Measurements from ENCODE around the gene HRAS.

Gene HRAS

DNA sequence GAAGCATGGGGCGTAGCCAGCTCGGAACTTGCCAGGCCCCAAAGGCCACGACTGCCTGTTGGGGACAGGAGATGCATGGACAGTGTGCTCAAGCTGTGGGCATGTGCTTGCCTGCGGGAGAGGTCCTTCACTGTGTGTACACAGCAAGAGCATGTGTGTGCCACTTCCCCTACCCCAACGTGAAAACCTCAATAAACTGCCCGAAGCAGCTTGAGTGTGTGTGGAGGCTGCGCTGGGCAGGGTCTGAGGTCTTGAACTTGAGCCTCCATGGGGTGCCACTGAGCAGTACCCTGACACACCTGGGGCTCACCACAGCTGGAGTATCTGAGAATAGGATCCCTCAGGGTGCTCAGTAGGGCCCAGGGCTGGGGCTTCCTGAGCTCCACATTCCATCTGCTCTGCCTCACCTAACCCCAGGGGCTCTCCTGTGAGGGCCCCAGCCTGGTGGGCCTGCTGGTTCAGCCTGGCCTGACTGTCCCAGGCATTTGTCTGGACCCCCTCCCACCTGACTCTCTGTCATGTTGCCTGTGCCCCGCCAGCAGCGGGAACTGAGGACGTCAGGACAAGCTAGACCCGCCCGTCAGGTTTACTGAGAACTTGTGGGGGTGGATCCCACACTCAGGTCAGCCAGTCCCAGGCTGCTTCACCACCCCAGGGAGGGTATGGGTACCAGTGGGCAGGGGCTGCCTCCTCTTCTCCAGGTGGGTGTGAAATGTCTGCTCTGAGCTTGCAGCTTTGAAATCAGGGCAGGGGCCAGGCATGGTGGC, 28.6 kb upstream of the HRAS start:
- TF ChIP-seq, protein P1, sequence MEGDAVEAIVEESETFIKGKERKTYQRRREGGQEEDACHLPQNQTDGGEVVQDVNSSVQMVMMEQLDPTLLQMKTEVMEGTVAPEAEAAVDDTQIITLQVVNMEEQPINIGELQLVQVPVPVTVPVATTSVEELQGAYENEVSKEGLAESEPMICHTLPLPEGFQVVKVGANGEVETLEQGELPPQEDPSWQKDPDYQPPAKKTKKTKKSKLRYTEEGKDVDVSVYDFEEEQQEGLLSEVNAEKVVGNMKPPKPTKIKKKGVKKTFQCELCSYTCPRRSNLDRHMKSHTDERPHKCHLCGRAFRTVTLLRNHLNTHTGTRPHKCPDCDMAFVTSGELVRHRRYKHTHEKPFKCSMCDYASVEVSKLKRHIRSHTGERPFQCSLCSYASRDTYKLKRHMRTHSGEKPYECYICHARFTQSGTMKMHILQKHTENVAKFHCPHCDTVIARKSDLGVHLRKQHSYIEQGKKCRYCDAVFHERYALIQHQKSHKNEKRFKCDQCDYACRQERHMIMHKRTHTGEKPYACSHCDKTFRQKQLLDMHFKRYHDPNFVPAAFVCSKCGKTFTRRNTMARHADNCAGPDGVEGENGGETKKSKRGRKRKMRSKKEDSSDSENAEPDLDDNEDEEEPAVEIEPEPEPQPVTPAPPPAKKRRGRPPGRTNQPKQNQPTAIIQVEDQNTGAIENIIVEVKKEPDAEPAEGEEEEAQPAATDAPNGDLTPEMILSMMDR (IDR thresholded peaks at IDR 0.05; ENCODE audit: low read depth, low read length) = no peak
- H3K4me3 ChIP-seq (ENCODE audit: low read depth, low read length) = no peak overlapping the region

DNA sequence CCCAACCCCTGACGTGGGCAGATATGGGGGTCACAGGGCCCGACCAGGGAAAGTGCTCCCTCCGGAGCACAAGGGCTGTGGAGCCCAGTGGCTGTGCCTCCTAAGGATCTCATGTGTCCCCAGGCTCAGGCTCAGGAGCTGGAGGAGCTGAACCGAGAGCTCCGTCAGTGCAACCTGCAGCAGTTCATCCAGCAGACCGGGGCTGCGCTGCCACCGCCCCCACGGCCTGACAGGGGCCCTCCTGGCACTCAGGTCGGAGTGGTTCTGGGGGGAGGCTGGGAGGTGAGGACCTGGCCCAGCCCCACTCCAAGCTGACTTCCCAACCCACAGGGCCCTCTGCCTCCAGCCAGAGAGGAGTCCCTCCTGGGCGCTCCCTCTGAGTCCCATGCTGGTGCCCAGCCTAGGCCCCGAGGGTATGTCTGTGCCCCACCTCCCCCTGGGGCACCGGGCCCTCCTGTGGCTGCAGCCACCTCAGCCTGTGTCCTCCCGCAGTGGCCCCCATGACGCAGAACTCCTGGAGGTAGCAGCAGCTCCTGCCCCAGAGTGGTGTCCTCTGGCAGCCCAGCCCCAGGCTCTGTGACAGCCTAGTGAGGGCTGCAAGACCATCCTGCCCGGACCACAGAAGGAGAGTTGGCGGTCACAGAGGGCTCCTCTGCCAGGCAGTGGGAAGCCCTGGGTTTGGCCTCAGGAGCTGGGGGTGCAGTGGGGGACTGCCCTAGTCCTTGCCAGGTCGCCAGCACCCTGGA, 27.9 kb upstream of the HRAS start:
- H3K4me3 ChIP-seq (ENCODE audit: low read depth, low read length) = no peak overlapping the region
- TF ChIP-seq, protein P1 (IDR thresholded peaks at IDR 0.05; ENCODE audit: low read depth, low read length) = no peak

DNA sequence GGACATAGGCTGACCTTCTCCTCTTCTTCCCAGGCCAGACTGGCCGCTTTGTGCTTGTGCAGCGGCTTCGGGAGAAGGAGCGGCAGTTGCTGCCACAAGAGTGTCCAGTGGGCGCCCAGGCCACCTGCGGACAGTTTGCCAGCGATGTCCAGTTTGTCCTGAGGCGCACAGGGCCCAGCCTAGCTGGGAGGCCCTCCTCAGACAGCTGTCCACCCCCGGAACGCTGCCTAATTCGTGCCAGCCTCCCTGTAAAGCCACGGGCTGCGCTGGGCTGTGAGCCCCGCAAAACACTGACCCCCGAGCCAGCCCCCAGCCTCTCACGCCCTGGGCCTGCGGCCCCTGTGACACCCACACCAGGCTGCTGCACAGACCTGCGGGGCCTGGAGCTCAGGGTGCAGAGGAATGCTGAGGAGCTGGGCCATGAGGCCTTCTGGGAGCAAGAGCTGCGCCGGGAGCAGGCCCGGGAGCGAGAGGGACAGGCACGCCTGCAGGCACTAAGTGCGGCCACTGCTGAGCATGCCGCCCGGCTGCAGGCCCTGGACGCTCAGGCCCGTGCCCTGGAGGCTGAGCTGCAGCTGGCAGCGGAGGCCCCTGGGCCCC, 26.8 kb upstream of the HRAS start:
- TF ChIP-seq, protein P1 (IDR thresholded peaks at IDR 0.05; ENCODE audit: low read depth, low read length) = no peak
- H3K4me3 ChIP-seq (ENCODE audit: low read depth, low read length) = no peak overlapping the region

DNA sequence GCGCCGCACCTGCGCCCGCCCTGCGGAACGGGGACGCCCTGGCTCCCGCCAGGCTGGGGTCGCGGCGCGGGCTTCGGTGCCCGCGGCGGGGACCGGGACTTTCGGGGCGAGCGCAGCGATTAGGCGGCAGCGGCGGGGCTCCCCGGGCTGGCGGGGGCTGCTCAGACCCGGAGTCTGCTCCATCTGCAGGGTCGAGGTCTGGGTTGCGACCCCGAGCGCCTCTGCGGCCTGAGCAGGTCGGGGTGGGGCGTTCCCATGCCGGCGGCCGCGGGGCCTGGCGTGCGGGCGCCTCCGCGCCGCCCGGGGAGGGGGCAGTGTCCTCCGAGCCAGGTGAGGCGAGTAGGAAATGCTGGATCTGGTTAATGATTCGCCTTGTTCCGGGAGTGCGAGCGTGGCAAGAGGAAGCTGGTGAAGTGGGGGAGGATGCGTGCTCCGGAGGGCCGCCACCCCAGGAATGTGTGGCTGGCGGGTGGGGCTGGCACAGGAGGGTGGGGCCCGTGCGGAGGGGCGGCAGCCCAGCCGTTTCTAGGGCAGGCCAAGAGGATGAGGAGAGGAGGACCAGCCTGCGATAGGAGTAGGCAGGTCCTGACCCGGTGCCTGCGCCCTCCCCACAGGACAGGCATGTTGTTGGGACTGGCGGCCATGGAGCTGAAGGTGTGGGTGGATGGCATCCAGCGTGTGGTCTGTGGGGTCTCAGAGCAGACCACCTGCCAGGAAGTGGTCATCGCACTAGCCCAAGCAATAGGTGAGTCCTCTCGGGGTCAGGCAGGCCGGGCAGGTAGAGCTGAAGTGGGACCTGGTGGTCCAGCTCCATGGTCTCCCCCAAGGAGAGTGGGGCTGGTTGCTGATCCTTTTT, 26.0 kb upstream of the HRAS start:
- TF ChIP-seq, protein P1 (IDR thresholded peaks at IDR 0.05; ENCODE audit: low read depth, low read length) = no peak
- H3K4me3 ChIP-seq (ENCODE audit: low read depth, low read length) = peak overlapping the region; percentile 65

DNA sequence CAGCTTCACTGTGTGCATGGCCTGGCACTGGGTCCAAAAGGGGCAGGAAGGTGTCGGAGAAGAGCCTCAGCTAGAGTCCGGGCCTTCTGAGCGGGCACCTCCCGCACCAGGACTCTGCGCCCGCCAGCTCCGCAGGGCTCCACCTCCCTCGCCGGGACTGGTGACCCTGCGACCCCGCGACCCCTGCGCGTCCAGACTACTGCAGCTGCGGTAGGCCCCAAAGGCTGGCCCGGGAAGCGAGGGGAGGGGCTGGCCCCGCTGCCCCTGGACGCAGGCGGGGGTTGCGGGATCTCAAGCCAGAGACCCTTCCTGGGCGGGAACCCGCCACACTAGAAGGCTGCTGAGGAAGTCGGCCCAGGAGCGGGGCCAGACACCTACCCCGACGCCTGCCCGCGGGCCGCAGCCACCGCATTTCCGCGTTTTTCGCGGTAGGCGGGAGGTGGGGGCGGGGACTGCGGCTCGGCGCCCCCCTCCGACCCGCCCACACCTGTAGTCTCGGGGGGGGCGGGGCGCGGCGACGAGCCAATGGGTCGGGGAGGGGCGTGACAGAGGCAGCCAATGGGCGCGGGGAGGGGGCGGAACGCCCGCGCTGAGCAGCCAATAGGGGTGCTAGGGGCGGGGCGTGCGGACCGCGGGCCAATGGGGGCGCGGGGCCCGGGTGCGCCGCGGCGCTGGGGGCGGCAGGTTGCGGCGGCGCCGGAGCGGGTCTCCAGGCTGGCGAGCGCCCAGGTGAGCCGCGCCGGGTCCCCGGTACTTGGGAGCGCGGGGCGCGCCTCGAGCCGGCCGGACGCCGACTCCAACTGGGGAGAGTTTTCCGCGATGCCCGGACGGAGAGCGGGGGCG, 25.1 kb upstream of the HRAS start, which contains the start of the genes LMNTD2 and RASSF7:
LMNTD2 (minus strand) TSS at position 434 of the 843 bp plus-strand sequence; CDS start at position 412, 22 bp downstream.
RASSF7 (plus strand) TSS at position 666 of the 843 bp plus-strand sequence. CDS start 799 bp downstream, outside the sequence.
- peak within 1 kb of the TSS; percentile 65 for H3K4me3 ChIP-seq (ENCODE audit: low read depth, low read length)
- TF ChIP-seq, protein P1 (IDR thresholded peaks at IDR 0.05; ENCODE audit: low read depth, low read length) = no peak

DNA sequence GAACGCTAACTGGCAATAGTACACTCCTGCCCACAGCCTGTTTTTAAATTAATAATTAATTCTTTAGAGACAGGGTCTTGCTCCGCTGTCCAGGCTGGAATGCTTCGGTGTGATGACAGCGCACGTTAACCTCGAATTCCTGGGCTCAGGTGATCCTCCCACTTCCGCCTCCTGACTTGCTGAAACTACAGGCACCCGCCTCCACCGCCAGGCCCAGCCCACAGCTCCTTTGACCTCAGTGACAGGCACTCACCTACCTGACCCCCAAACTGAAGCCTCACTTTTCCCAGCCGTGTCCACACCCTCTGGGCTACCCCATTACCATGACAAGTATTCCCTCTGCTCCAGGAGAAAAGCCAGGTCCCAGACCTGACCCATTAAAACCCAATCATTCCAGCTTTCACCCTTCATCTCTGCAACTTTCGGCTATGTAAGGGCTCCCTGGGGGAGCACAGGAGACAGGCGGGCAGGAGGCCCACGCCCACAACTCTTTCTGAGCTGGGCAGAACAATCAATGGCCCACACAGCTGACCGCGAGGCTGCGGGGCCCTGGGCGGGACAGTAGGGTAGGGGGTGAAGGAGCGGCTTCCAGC, 24.4 kb upstream of the HRAS start:
- TF ChIP-seq, protein P1 (IDR thresholded peaks at IDR 0.05; ENCODE audit: low read depth, low read length) = no peak
- H3K4me3 ChIP-seq (ENCODE audit: low read depth, low read length) = peak overlapping the region; percentile 60

Measured in WI38 (cell line).